Osteocyte (in vitro differentiated cells): Measurements from ENCODE around the gene FSCN2. TPM values are rescaled to one million over a fixed set of nuclear protein-coding genes. Genes with fewer than 3 reads are reported as not detected.

Experiments used
- DNase-seq: peaks from one replicate; pipeline ENCODE4 v3.0.0; 2021; ENCODE audit warnings: mixed read lengths; ENCODE audit not compliant: unreplicated experiment; ENCODE audit errors: extremely low spot score
- H3K27ac Mint-ChIP-seq: one replicate; pipeline ENCODE4 v1.8.0; 2021; ENCODE audit warnings: mild to moderate bottlenecking, mixed read lengths; ENCODE audit not compliant: unreplicated experiment
- H3K27me3 Mint-ChIP-seq: one replicate; pipeline ENCODE4 v1.8.0; 2021; ENCODE audit warnings: mixed read lengths; ENCODE audit not compliant: unreplicated experiment
- H3K36me3 Mint-ChIP-seq: one replicate; pipeline ENCODE4 v1.8.0; 2021; ENCODE audit warnings: mixed read lengths; ENCODE audit not compliant: unreplicated experiment
- H3K4me1 Mint-ChIP-seq: one replicate; pipeline ENCODE4 v1.8.0; 2021; ENCODE audit warnings: mixed read lengths; ENCODE audit not compliant: unreplicated experiment
- H3K4me3 Mint-ChIP-seq: one replicate; pipeline ENCODE4 v1.8.0; 2021; ENCODE audit warnings: mild to moderate bottlenecking, moderate library complexity, mixed read lengths; ENCODE audit not compliant: unreplicated experiment
- H3K9me3 Mint-ChIP-seq: one replicate; pipeline ENCODE4 v1.8.0; 2021; ENCODE audit warnings: mixed read lengths; ENCODE audit not compliant: unreplicated experiment
- CTCF ChIP-seq: fragments of 200-600 bp; sonication (generic); IDR thresholded peaks from 2 replicates; pipeline ENCODE4 v1.5.0; 2021; ENCODE audit warnings: antibody characterized with exemption, mild to moderate bottlenecking, moderate library complexity
- total RNA-seq: library from RNA; stranded (reverse); gene quantifications from 2 replicates; pipeline ENCODE4 v1.2.1, GENCODE V29; 2021

FSCN2 gene
- total RNA-seq, 1 donor from 2014 or later = 3.0 TPM

- H3K4me3 Mint-ChIP-seq = peak overlapping the region; percentile 98
- peak overlapping the region; percentile 87 for H3K27ac Mint-ChIP-seq
- peaks cover 43% of the 10 kb centered on the region for H3K36me3 Mint-ChIP-seq
- no peaks in the 10 kb centered on the region for H3K27me3 Mint-ChIP-seq
- H3K9me3 Mint-ChIP-seq = no peaks in the 10 kb centered on the region
- no peak for DNase-seq
- no peak for TF ChIP-seq CTCF
- H3K4me1 Mint-ChIP-seq = peaks cover 37% of the 10 kb centered on the region
These were observed 16.2 kb upstream of the FSCN2 start for GRCh38 chr17:81511804-81512561.

GRCh38 chr17:81512562-81513371 lies 15.4 kb upstream of the FSCN2 start, which contains the start of gene ACTG1:
ACTG1 (minus strand) TSS chr17:81512799; CDS start chr17:81512354, 445 bp downstream.
- peak within 1 kb of the TSS; percentile 98 for H3K4me3 Mint-ChIP-seq
- TF ChIP-seq CTCF = no peak
- H3K36me3 Mint-ChIP-seq = peaks cover 42% of the 10 kb centered on the region
- H3K27me3 Mint-ChIP-seq = no peaks in the 10 kb centered on the region
- peak; percentile 98 for DNase-seq
- H3K9me3 Mint-ChIP-seq = no peaks in the 10 kb centered on the region
- peak within 1 kb of the TSS; percentile 97 for H3K27ac Mint-ChIP-seq
- H3K4me1 Mint-ChIP-seq = peaks cover 44% of the 10 kb centered on the region

- peaks cover 50% of the 10 kb centered on the region for H3K4me1 Mint-ChIP-seq
- no peaks in the 10 kb centered on the region for H3K27me3 Mint-ChIP-seq
- TF ChIP-seq CTCF = no peak
- H3K4me3 Mint-ChIP-seq = peak overlapping the region; percentile 78
- peaks cover 37% of the 10 kb centered on the region for H3K36me3 Mint-ChIP-seq
- no peaks in the 10 kb centered on the region for H3K9me3 Mint-ChIP-seq
- H3K27ac Mint-ChIP-seq = peak overlapping the region; percentile 97
- DNase-seq = no peak
These were observed 14.8 kb upstream of the FSCN2 start for GRCh38 chr17:81513372-81513752.

GRCh38 chr17:81513753-81514488 lies 14.3 kb upstream of the FSCN2 start:
- DNase-seq = no peak
- H3K4me1 Mint-ChIP-seq = peaks cover 50% of the 10 kb centered on the region
- peaks cover 32% of the 10 kb centered on the region for H3K36me3 Mint-ChIP-seq
- no peaks in the 10 kb centered on the region for H3K9me3 Mint-ChIP-seq
- no peak for TF ChIP-seq CTCF
- H3K4me3 Mint-ChIP-seq = peak overlapping the region; percentile 78
- H3K27me3 Mint-ChIP-seq = no peaks in the 10 kb centered on the region
- H3K27ac Mint-ChIP-seq = peak overlapping the region; percentile 97
